Measurements from ENCODE around the gene MRPL22.

- TF ChIP-seq ZNF248 (tag by site-specific recombination; IDR thresholded peaks at IDR 0.05) (no peak), MYNN (tag by site-specific recombination; IDR thresholded peaks at IDR 0.05; ENCODE audit: borderline replicate concordance) (no peak), CTCF (tag by site-specific recombination; IDR thresholded peaks at IDR 0.05) (no peak), MEIS1 (CRISPR knock-in tag; IDR thresholded peaks at IDR 0.05; ENCODE audit: borderline replicate concordance) (no peak), ZNF530 (tag by site-specific recombination; IDR thresholded peaks at IDR 0.05; ENCODE audit: low read depth) (no peak)
Observed at GRCh38 chr5:154962494-154962893, 21.6 kb downstream of the MRPL22 start.

Data from HEK293 (cell line).